ENCODE results near the gene IFNB1. TPM values are rescaled to one million over a fixed set of nuclear protein-coding genes. Genes with fewer than 3 reads are reported as not detected.

IFNB1 gene
- total RNA-seq, 1 experiment from 2014 or later, result not detected

Other genes with a start within 250 kb of the IFNB1 start
- 0.94 to 1.2 TPM (median 1.1 TPM) in 3 replicates for gene HACD4, start 46.3 kb downstream of the IFNB1 start, total RNA-seq (2021)
- gene IFNW1, start 63.9 kb upstream of the IFNB1 start, total RNA-seq (2021), result not detected in 3 replicates
- not detected in 3 replicates for gene IFNA21, start 88.7 kb upstream of the IFNB1 start, total RNA-seq (2021)
- gene IFNA4, start 109.6 kb upstream of the IFNB1 start, total RNA-seq (2021), result not detected in 3 replicates
- gene IFNA7, start 124.3 kb upstream of the IFNB1 start, total RNA-seq (2021), result not detected in 3 replicates
- not detected in 3 replicates for gene IFNA10, start 129.2 kb upstream of the IFNB1 start, total RNA-seq (2021)
- gene IFNA16, start 139.4 kb upstream of the IFNB1 start, total RNA-seq (2021), result not detected in 3 replicates
- gene IFNA17, start 150.3 kb upstream of the IFNB1 start, total RNA-seq (2021), result not detected in 3 replicates
- not detected in 3 replicates for gene IFNA14, start 162.1 kb upstream of the IFNB1 start, total RNA-seq (2021)
- gene IFNA5, start 227.4 kb upstream of the IFNB1 start, total RNA-seq (2021), result not detected in 3 replicates